KMS-11 (cell line): ENCODE results near the gene HOXA4.

Experiments
- H2AFZ ChIP-seq: fragments of 200-600 bp; sonication (generic); 2 replicates; pipeline ENCODE4 v1.6.1; 2016; ENCODE audit warnings: antibody characterized with exemption, mixed run types, low read depth
- H3K27ac ChIP-seq: fragments of 200-600 bp; sonication (generic); 2 replicates; pipeline ENCODE4 v1.6.1; 2016; ENCODE audit warnings: mild to moderate bottlenecking, mixed run types
- H3K27me3 ChIP-seq: fragments of 200-600 bp; sonication (generic); 2 replicates; pipeline ENCODE4 v1.6.1; 2017; ENCODE audit warnings: mild to moderate bottlenecking, low read depth, mixed run types, moderate library complexity; ENCODE audit not compliant: insufficient read depth
- H3K36me3 ChIP-seq: fragments of 200-600 bp; sonication (generic); 2 replicates; pipeline ENCODE4 v1.6.1; 2017; ENCODE audit warnings: mild to moderate bottlenecking, mixed run types; ENCODE audit not compliant: insufficient read depth
- H3K4me1 ChIP-seq: fragments of 200-600 bp; sonication (generic); 2 replicates; pipeline ENCODE4 v1.6.1; 2016; ENCODE audit warnings: mild to moderate bottlenecking, low read depth, mixed run types; ENCODE audit not compliant: poor library complexity, severe bottlenecking
- H3K4me2 ChIP-seq: fragments of 200-600 bp; sonication (generic); 2 replicates; pipeline ENCODE4 v1.7.0; 2016; ENCODE audit warnings: mild to moderate bottlenecking, mixed run types
- H3K4me3 ChIP-seq: fragments of 200-600 bp; sonication (generic); IDR thresholded peaks from 2 replicates; pipeline ENCODE4 v1.6.1; 2017; ENCODE audit warnings: low read depth, low read length, mixed read lengths; ENCODE audit not compliant: insufficient read depth
- H3K79me2 ChIP-seq: fragments of 200-600 bp; sonication (generic); 2 replicates; pipeline ENCODE4 v1.6.1; 2016; ENCODE audit warnings: low read depth, mixed run types; ENCODE audit not compliant: insufficient read depth
- H3K9ac ChIP-seq: fragments of 200-600 bp; sonication (generic); 2 replicates; pipeline ENCODE4 v1.6.1; 2016; ENCODE audit warnings: mild to moderate bottlenecking, mixed run types
- H4K20me1 ChIP-seq: fragments of 200-600 bp; sonication (generic); 2 replicates; pipeline ENCODE4 v1.6.1; 2016; ENCODE audit warnings: mild to moderate bottlenecking, mixed run types; ENCODE audit not compliant: insufficient read depth
- CTCF ChIP-seq: fragments of 200-600 bp; sonication (generic); conservative IDR thresholded peaks from 2 replicates; pipeline ENCODE4 v1.6.1; 2017; ENCODE audit warnings: low read depth, mild to moderate bottlenecking, antibody characterized with exemption, low read length, moderate library complexity, mixed read lengths

The HOXA4 gene

GRCh38 chr7:27177795-27178320 lies 47.3 kb upstream of the HOXA4 start:
- Histone ChIP-seq H3K27ac (no peak overlapping the region), H2AFZ (no peak overlapping the region), H3K4me2 (no peak overlapping the region), H4K20me1 (no peaks in the 10 kb centered on the region), H3K9ac (no peak overlapping the region), H3K4me3 (no peak overlapping the region), H3K36me3 (no peaks in the 10 kb centered on the region), H3K79me2 (no peaks in the 10 kb centered on the region), H3K4me1 (no peaks in the 10 kb centered on the region), H3K27me3 (0 out of 2 replicates have a peak, but pooled peaks cover 1% of the 10 kb centered on the region)
- no peak for TF ChIP-seq CTCF

GRCh38 chr7:27176962-27177794 lies 46.6 kb upstream of the HOXA4 start:
- Histone ChIP-seq H3K4me2 (no peak overlapping the region), H3K4me1 (peaks cover 3% of the 10 kb centered on the region), H2AFZ (no peak overlapping the region), H3K36me3 (no peaks in the 10 kb centered on the region), H3K9ac (no peak overlapping the region), H3K79me2 (no peaks in the 10 kb centered on the region), H3K4me3 (no peak overlapping the region), H3K27ac (no peak overlapping the region), H4K20me1 (no peaks in the 10 kb centered on the region), H3K27me3 (peaks cover 7% of the 10 kb centered on the region; the same call in 1 of the 2 replicates)
- no peak for TF ChIP-seq CTCF

DNA sequence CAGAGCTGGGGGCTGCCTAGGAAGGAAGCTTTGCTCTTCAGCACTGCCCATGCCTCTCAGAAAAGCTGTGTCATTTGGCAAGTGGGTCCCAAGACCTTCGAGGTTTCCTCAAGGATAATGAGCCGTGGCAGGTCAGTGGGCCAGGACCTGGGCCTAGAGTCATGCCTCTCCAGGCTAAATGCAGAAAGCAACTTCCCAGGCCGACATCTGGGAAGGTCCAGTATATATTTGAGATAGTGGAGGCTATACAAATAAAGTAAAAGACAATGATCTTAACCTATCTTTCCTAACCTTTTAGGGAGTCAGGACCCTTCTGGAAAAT lies 45.9 kb upstream of the HOXA4 start:
- H3K27me3 ChIP-seq, result peaks cover 7% of the 10 kb centered on the region; the same call in 1 of the 2 replicates
- no peak overlapping the region for H2AFZ ChIP-seq
- no peaks in the 10 kb centered on the region for H3K79me2 ChIP-seq
- H4K20me1 ChIP-seq, result no peaks in the 10 kb centered on the region
- H3K27ac ChIP-seq, result no peak overlapping the region
- H3K4me3 ChIP-seq, result no peak overlapping the region
- H3K4me2 ChIP-seq, result no peak overlapping the region
- TF ChIP-seq CTCF, result no peak
- H3K4me1 ChIP-seq, result peaks cover 10% of the 10 kb centered on the region
- no peaks in the 10 kb centered on the region for H3K36me3 ChIP-seq
- no peak overlapping the region for H3K9ac ChIP-seq

GRCh38 chr7:27175626-27176523 lies 45.3 kb upstream of the HOXA4 start:
- TF ChIP-seq CTCF, result no peak
- no peak overlapping the region for H3K9ac ChIP-seq
- H3K27ac ChIP-seq, result no peak overlapping the region
- H4K20me1 ChIP-seq, result no peaks in the 10 kb centered on the region
- peaks cover 11% of the 10 kb centered on the region; the same call in 1 of the 2 replicates for H3K27me3 ChIP-seq
- no peak overlapping the region for H3K4me2 ChIP-seq
- H3K4me1 ChIP-seq, result peaks cover 16% of the 10 kb centered on the region
- H3K4me3 ChIP-seq, result no peak overlapping the region
- H2AFZ ChIP-seq, result no peak overlapping the region
- H3K79me2 ChIP-seq, result no peaks in the 10 kb centered on the region
- no peaks in the 10 kb centered on the region for H3K36me3 ChIP-seq
